Vagina (tissue), 2 donors: ENCODE results near the gene CYBB. TPM values are rescaled to one million over a fixed set of nuclear protein-coding genes. Genes with fewer than 3 reads are reported as not detected.
A peak's percentile ranks its signal among the peaks of the same experiment; 100 is the strongest.

ENCODE experiments used
- DNase-seq, 2 donors: peaks; one replicate each; pipeline ENCODE4 v3.0.0-alpha.2; 2017; ENCODE audit errors: extremely low spot score in 2 of 2
- H3K27ac ChIP-seq: fragments of 200-600 bp; sonication (generic); one replicate; pipeline ENCODE4 v1.5.1; 2019
- H3K27me3 ChIP-seq: fragments of 200-600 bp; sonication (generic); one replicate; pipeline ENCODE4 v1.5.1; 2019
- H3K36me3 ChIP-seq, 2 donors: fragments of 200-600 bp; sonication (generic); one replicate each; pipeline ENCODE4 v1.5.1; 2017 to 2019
- H3K4me1 ChIP-seq: fragments of 200-600 bp; sonication (generic); one replicate; pipeline ENCODE4 v1.5.1; 2019
- H3K4me3 ChIP-seq, 2 donors: fragments of 200-600 bp; sonication (generic); 1 replicate in 1 of 2; 2 replicates in 1 of 2; pipeline ENCODE4 v1.5.1; 2016 to 2019
- H3K9me3 ChIP-seq: fragments of 200-600 bp; sonication (generic); one replicate; pipeline ENCODE4 v1.5.1; 2019
- CTCF ChIP-seq, 3 experiments: fragments of 450-650 bp in 2 of 3; fragments of 200-600 bp in 1 of 3; sonication (generic) in 1 of 3; IDR thresholded peaks; one replicate each; pipeline ENCODE4 v1.5.1; 2017 to 2019; ENCODE audit warnings: antibody characterized with exemption in 3 of 3, mild to moderate bottlenecking in 2 of 3, moderate library complexity in 2 of 3
- POLR2A ChIP-seq, 2 donors: fragments of 450-650 bp; IDR thresholded peaks; one replicate each; pipeline ENCODE4 v1.6.1; 2017; ENCODE audit warnings: antibody characterized with exemption in 2 of 2, mild to moderate bottlenecking in 2 of 2, moderate library complexity in 2 of 2
- POLR2AphosphoS5 ChIP-seq, 2 donors: sonication (generic); formaldehyde crosslinking; IDR thresholded peaks; one replicate each; pipeline ENCODE4 v1.9.0; 2017; ENCODE audit warnings: antibody characterized with exemption in 2 of 2, mild to moderate bottlenecking in 2 of 2, low read depth in 1 of 2; ENCODE audit not compliant: insufficient read depth in 1 of 2
- intact Hi-C: fragments of 100-400 bp; cut with DNase I; formaldehyde crosslinking; loops from one replicate; pipeline ENCODE4 v1.15.1; 2023
- total RNA-seq: library from RNA; depleted of rRNA; stranded (reverse); fragments of >200 nt; gene quantifications from one replicate; pipeline ENCODE4 v1.2.3, GENCODE V29; 2016

Gene CYBB
- total RNA-seq, 1 donor from 2014 or later = 6.9 TPM

GRCh38 chrX:37834937-37835336, 55.1 kb downstream of the CYBB start:
- intact Hi-C loops = no loop called here
- no peak for DNase-seq
- Histone ChIP-seq H3K4me1 (no peaks in the 10 kb centered on the region), H3K9me3 (no peaks in the 10 kb centered on the region), H3K27me3 (no peaks in the 10 kb centered on the region), H3K4me3 (no peak overlapping the region), H3K27ac (no peak overlapping the region), H3K36me3 (peaks cover 0 to 3% of the 10 kb centered on the region in 2 donors)
- TF ChIP-seq POLR2A (IDR thresholded peaks at IDR 0.05) = no peak
- TF ChIP-seq POLR2AphosphoS5 (IDR thresholded peaks at IDR 0.05; ENCODE audit: insufficient read depth in 1 of 2, low read depth in 1 of 2) = no peak
- no peak for TF ChIP-seq CTCF (IDR thresholded peaks at IDR 0.05)

- intact Hi-C loops = no loop called here
- Histone ChIP-seq H3K4me1 (peaks cover 4% of the 10 kb centered on the region), H3K4me3 (no peak overlapping the region), H3K36me3 (peaks cover 3 to 4% of the 10 kb centered on the region in 2 donors), H3K27me3 (no peaks in the 10 kb centered on the region), H3K9me3 (no peaks in the 10 kb centered on the region), H3K27ac (no peak overlapping the region)
- TF ChIP-seq POLR2AphosphoS5 (IDR thresholded peaks at IDR 0.05; ENCODE audit: insufficient read depth in 1 of 2, low read depth in 1 of 2) (no peak), CTCF (IDR thresholded peaks at IDR 0.05) (no peak), POLR2A (IDR thresholded peaks at IDR 0.05) (no peak)
- DNase-seq = no peak
Observed at GRCh38 chrX:37840931-37841330, 61.1 kb downstream of the CYBB start.

GRCh38 chrX:37844622-37845021, 64.8 kb downstream of the CYBB start:
- H3K36me3 ChIP-seq = peaks cover 0 to 4% of the 10 kb centered on the region in 2 donors
- intact Hi-C loops = loop anchor here (5.0 kb wide), 1 partner anchor 378 kb away; the partner anchor contains the start of gene SRPX
- DNase-seq = no peak
- H3K4me1 ChIP-seq = peaks cover 7% of the 10 kb centered on the region
- no peak overlapping the region for H3K4me3 ChIP-seq
- H3K27ac ChIP-seq = no peak overlapping the region
- no peak for TF ChIP-seq CTCF (IDR thresholded peaks at IDR 0.05)
- TF ChIP-seq POLR2AphosphoS5 (IDR thresholded peaks at IDR 0.05; ENCODE audit: insufficient read depth in 1 of 2, low read depth in 1 of 2) = no peak
- no peak for TF ChIP-seq POLR2A (IDR thresholded peaks at IDR 0.05)
- no peaks in the 10 kb centered on the region for H3K27me3 ChIP-seq
- no peaks in the 10 kb centered on the region for H3K9me3 ChIP-seq

GRCh38 chrX:37846141-37846540, 66.3 kb downstream of the CYBB start:
- Histone ChIP-seq H3K9me3 (no peaks in the 10 kb centered on the region), H3K27me3 (no peaks in the 10 kb centered on the region), H3K4me1 (peaks cover 7% of the 10 kb centered on the region), H3K4me3 (peak overlapping the region in 1 of 2 donors; percentile 77), H3K27ac (peak overlapping the region; percentile 83), H3K36me3 (peaks cover 0 to under 1% of the 10 kb centered on the region in 2 donors)
- intact Hi-C loops = loop anchor here (5.0 kb wide), 1 partner anchor 376 kb away; the partner anchor contains the start of gene SRPX
- TF ChIP-seq CTCF (IDR thresholded peaks at IDR 0.05) (no peak), POLR2AphosphoS5 (IDR thresholded peaks at IDR 0.05; ENCODE audit: insufficient read depth in 1 of 2, low read depth in 1 of 2) (no peak), POLR2A (IDR thresholded peaks at IDR 0.05) (no peak)
- DNase-seq = no peak

- Histone ChIP-seq H3K27ac (peak overlapping the region; percentile 83), H3K4me1 (peaks cover 7% of the 10 kb centered on the region), H3K27me3 (no peaks in the 10 kb centered on the region), H3K36me3 (no peaks in the 10 kb centered on the region), H3K9me3 (no peaks in the 10 kb centered on the region), H3K4me3 (peak overlapping the region; percentile 56 to 77)
- no peak for DNase-seq
- intact Hi-C loops = loop anchor here (5.0 kb wide), 1 partner anchor 376 kb away; the partner anchor contains the start of gene SRPX
- TF ChIP-seq POLR2AphosphoS5 (IDR thresholded peaks at IDR 0.05; ENCODE audit: insufficient read depth in 1 of 2, low read depth in 1 of 2) (no peak), POLR2A (IDR thresholded peaks at IDR 0.05) (no peak), CTCF (IDR thresholded peaks at IDR 0.05) (no peak)
Observed at GRCh38 chrX:37846558-37846933, 66.7 kb downstream of the CYBB start.
